ENCODE measurements around the gene ABHD5.
A peak's percentile ranks its signal among the peaks of the same experiment; 100 is the strongest.

ABHD5 gene

DNA sequence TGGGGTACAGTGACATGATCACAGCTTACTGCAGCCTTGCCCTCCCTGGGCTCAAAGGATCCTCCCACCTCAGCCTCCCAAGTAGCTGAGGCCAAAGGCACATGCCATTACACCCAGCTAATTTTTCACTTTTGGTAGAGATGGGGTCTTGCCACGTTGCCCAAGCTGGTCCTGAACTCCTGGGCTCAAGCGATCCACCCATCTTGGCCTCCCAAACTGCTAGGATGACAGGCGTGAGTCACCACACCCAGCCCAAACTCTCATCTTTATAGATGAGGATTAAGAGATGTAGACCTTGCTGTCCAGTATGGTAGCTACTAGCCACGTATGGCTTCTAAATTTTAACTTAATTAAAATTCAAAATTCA lies 4.4 kb upstream of the ABHD5 start:
- no peak for DNase-seq

DNA sequence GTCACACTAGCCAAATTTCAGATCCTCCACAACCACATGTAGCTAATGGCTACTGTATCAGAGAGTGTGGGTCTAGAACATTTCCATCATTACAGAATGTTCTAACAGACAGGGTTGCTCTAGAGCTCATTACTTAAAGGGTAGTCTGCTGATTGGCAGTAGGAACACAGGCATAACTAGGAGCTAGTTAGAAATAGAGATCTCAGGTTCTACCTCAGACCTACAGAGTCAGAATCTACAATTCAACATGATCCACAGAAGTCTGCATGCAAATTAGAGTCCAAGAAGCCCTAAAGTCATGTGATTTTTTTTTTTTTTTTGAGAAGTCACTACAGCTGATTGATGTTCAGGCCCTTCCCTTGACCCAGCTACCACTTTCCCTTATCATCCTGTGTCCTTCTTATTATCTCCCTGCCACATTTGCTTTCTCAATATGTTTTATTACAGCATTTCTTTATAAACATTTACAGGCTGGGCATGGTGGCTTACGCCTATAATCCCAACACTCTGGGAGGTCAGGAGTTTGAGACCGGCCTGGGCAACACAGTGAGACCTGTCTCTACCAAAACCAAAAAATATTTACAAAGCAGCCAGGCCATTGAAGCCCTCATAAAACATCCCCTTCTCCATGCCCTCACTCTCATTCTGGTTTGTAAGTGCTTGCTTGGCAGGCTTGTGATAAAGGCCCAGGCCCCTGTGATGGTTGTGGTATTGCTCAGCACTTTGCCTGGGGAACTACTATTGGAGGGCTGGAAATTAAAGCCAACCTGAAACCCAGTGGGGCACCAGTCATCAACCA lies 3.8 kb upstream of the ABHD5 start:
- DNase-seq, result no peak

- no peak for DNase-seq
These were observed 3.3 kb upstream of the ABHD5 start for GRCh38 chr3:43687499-43687811.

DNA sequence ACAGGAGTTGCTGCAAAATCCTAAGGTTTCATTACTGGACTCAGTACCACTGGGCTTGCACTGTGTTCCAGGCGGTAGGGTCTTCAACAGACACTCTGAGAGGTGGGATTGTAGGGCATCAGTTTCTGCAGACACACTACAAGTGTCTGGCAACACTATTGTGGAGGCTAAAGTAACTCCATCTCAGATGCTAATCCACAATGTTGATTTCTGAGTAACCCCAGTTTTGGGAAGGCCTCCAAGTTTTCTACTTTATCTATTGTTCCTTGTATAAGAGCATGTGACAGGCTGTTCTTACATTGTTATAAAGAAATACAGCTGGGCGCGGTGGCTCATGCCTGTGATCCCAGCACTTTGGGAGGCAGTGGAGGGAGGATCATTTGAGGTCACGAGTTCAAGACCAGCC lies 2.5 kb upstream of the ABHD5 start:
- DNase-seq, result no peak

GRCh38 chr3:43689166-43689565 lies 1.6 kb upstream of the ABHD5 start:
- no peak for DNase-seq

DNA sequence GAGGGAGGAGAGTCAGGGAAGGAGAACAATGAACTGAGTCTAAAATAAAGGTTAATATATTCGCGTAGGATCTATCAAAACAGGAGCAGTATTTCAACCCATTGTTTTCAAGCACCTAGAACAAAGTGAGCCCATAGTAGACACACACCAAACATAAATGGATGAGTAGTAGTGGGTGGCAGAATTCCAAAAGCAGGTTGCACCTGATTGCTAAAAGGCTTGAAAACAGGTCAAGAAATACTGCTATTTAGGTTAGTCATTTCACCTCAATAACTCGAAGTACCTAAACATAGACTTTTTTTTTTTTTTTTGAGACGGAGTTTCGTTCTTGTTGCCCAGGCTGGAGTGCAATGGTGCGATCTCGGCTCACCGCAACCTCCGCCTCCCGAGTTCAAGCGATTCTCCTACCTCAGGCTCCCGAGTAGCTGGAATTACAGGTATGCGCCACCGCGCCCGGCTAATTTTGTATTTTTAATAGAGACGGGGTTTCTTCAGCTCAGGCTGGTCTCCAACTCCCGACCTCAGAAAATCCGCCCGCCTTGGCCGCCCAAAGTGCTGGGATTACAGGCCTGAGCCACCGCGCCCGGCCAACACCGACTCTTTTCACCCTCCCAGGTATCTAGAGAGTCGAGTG lies 855 bp upstream of the ABHD5 start:
- peak; percentile 8 for DNase-seq

DNA sequence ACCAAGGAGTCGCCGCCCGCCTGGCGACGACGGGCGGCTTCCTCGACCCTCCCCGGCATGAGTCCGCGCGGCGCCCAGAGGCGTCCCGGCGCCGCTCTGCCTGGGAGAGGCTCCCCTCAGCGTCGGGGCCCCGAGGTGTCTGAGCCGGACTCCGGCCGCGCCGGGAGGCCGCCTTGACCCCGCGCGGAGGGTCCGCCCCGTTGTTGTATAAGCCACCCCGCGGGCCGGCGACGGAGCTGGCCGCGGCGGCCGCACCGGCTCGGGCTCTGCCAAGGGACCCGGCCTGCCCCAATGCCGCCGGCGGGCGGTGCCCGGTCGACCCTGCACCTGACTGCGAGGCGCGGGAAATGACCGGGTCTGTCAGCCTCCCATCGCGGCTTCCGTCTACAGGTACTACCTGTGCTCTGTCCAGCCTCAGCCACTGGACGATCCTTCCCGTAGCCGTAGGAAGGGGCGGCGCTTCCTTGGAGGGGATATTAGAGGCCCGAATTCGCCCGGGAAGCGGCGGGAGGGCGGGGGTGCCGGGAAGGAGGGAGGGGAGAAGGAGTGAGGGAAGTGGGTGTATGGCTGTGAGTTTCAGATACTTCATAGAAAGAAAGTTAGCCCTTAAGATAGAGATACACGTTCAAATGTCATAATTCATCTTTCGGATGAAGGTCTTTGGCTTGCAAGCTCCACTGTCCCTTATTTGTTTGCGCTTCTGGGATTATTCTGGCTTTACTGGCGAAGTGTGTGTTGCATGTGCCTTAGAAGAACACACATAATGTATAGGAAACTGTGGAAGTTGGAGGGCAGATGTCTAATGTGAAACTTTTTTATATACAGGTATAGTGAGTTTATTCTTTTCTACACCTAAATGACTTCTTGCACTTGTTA lies 620 bp downstream of the ABHD5 start:
- peak; percentile 37 for DNase-seq

DNA sequence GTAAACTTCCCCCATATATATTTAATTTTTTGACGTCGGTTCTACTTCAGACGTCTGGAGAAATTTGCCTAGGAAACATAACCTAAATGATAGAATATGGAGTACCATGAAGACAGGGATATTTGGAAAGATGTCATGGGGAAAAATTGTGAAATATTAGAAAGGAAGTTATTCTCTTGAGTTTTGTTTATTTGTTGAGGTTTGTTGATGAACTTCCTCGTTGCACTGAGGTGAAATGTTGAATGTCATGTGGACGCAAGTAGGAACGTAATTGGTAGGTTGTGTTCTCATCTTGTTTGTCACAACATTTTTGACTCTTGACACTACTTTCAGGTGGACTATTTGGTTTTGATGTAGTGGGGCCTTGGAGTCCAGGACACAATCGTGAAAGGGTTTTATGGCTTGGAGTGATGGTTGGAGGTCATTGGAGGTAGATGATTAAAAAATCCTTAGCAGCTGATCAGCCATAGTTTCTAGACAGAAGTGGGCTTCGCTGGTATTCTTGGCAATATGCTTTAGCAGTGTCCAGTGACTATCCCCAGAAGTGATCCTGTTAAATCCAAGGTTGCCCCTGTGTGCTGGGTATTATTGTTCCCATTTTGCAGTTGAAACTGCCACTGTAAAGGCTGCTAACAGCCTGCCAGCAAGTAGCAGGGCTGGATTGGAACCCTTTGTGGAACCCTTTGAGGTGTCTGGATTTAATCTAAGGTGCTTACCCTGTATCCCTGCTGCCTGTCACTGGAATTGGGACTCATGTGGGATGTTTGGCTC lies 1.5 kb downstream of the ABHD5 start:
- no peak for DNase-seq

- no peak for DNase-seq
These were observed 2.2 kb downstream of the ABHD5 start for GRCh38 chr3:43692971-43693370.

DNA sequence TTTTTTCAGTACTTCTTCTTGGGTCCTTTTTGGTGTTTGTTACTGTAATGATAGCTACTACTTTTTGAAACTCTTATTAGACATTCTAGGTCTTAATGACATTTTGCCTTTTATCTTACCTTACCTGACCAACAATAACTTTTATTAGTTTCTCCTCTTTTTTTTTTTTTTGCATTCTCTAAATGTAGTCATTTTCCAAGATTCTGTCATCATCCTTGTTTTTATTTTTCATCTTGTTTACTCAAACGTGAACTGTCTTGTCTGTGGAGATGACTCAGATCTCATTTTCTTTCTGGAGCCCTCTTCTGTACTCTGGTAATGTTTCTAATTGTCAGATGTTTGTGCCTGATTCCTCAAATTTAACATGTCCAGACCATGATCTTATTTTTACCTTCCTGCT lies 2.9 kb downstream of the ABHD5 start:
- no peak for DNase-seq

DNA sequence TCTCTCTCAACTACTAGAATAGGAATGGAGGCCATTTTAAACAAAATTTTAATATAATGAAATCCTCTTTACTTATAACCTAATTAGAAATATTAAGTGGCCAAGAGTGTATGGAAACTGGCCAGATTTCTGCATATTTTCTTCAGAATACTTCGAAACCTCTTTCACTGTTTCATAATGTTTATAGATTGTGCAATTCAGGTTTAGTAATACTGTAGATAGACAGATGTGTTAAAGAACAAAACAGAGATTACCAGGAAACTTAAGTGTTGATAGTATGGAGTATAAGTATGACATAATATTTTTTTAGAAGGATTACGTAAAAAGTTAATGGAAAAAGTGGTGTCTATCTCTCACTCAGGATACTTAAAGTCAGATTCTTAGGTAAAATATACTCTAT lies 4.7 kb downstream of the ABHD5 start:
- DNase-seq, result no peak

GRCh38 chr3:43695863-43696262 lies 5.1 kb downstream of the ABHD5 start:
- no peak for DNase-seq

DNA sequence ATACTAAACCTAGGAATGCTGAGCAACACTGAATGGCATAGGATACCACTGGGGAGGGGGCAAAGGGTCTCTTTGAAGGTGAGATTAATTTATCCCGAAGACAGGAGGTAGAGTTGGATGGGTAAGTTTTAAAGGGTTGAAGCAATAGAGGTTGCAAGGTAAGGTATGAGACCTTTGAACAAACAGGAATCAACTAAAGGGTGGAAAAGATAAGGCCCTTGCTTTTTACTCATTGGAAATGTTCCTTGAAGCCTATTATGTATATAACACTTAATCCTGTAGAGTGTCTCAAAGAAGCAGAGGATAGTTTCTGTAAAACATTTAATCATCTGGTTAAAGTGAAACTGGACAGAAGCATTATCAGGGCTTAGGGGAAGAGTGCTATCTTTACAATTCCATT lies 5.7 kb downstream of the ABHD5 start:
- no peak for DNase-seq

GRCh38 chr3:43696881-43697280 lies 6.1 kb downstream of the ABHD5 start:
- DNase-seq, result no peak

GRCh38 chr3:43699864-43700263 lies 9.1 kb downstream of the ABHD5 start:
- DNase-seq, result no peak

GRCh38 chr3:43704697-43705096 lies 14.0 kb downstream of the ABHD5 start:
- DNase-seq, result no peak

DNA sequence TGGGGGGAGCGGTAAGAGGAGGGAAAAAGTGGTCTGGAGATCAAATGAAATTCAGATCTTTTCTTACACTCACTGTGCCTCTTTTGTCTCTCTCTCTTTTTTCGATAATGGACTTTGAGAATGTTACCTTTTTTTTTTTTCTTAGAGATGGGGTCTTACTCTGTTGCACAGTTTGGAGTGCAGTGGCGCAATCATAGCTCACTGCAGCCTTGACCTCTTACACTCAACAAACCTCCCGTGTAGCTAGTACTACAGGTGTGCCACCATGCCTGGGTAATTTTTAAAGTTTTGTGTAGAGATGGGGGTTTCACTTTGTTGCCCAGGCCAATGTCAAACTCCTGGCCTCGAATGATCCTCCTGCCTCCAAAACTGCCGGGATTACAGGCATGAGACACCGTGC lies 15.6 kb downstream of the ABHD5 start:
- no peak for DNase-seq

DNA sequence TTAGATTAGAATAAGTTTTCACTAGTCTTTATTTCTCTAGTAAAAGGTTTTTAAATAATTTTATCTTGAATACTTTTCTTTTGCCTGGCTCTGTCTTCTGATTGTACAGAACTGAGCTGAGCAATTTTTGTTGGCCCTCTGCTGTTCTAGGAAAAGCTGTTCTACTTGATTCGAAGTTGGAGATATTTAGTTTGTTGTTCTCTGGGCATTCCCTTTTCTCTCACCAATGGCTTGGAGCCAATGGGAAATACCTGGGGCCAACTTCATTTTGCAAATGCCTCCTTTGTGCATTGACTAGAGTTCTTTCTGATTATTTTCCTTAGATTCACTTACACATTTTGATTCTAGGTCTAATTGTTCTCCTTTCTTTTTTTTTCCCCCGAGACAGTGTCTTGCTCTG lies 16.5 kb downstream of the ABHD5 start:
- DNase-seq, result no peak

GRCh38 chr3:43707998-43708397 lies 17.3 kb downstream of the ABHD5 start:
- DNase-seq, result no peak

GRCh38 chr3:43709022-43709421 lies 18.3 kb downstream of the ABHD5 start:
- DNase-seq, result no peak

GRCh38 chr3:43710607-43711006 lies 19.9 kb downstream of the ABHD5 start:
- DNase-seq, result no peak

DNA sequence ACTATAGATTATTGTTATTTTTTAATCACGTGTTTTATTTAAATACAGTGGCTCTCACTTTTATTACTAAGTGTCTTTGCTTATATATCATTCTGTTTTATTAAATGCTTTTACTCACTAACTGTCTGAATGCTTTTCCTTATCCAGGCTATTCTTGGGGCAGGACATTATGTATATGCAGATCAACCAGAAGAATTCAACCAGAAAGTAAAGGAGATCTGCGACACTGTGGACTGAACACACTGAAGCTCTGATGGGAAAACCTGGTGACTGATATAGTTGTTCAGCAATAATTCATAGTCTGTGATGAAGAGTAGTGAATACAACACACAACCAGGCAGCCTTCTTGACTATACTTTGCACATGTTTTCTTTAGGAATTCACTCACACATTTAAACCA lies 27.6 kb downstream of the ABHD5 start:
- no peak for DNase-seq

DNA sequence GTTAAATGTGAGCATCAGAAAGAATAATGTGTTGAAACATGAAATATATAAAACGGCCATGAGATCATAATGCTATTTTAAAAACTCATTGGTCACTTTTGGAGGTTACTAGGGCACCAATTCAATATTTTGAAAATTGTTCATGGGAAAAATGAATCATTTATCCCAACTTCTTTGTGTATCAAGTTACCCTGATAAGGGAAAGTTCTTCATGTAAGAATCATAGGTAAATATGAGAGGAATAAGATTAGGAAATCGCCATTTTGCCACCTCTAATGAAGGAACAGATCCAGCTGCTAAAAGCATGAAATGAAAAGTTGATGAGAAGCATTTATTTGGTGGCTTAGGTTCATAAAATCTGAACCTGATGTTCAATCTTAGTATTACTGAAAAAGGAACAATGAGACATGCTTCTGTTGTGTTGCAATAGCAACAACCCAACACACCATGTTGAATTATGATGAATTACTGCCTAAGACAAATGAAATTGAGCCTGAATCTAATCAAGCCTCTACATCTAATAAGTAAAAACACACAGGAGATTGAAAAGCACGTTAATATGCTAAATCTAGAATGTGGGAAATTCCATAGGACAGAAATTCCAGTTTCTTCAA lies 32.5 kb downstream of the ABHD5 start:
- DNase-seq, result no peak

Measured in NCI-H510A treated with DMSO at 0.1 percent for 48 hours (cell line).